Suppressor macrophage treated with lipopolysaccharide for 4 hours (primary cell): ENCODE results near the gene GIPC2.
"Not testable (repeated sequence)": the region's sequence is repeated elsewhere in the genome, so short reads cannot be mapped to it uniquely, and the experiment has no call there.

Experiments used
- DNase-seq: peaks from one replicate; pipeline ENCODE4 v3.0.0-alpha.2; 2020

The GIPC2 gene, protein sequence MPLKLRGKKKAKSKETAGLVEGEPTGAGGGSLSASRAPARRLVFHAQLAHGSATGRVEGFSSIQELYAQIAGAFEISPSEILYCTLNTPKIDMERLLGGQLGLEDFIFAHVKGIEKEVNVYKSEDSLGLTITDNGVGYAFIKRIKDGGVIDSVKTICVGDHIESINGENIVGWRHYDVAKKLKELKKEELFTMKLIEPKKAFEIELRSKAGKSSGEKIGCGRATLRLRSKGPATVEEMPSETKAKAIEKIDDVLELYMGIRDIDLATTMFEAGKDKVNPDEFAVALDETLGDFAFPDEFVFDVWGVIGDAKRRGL

DNA sequence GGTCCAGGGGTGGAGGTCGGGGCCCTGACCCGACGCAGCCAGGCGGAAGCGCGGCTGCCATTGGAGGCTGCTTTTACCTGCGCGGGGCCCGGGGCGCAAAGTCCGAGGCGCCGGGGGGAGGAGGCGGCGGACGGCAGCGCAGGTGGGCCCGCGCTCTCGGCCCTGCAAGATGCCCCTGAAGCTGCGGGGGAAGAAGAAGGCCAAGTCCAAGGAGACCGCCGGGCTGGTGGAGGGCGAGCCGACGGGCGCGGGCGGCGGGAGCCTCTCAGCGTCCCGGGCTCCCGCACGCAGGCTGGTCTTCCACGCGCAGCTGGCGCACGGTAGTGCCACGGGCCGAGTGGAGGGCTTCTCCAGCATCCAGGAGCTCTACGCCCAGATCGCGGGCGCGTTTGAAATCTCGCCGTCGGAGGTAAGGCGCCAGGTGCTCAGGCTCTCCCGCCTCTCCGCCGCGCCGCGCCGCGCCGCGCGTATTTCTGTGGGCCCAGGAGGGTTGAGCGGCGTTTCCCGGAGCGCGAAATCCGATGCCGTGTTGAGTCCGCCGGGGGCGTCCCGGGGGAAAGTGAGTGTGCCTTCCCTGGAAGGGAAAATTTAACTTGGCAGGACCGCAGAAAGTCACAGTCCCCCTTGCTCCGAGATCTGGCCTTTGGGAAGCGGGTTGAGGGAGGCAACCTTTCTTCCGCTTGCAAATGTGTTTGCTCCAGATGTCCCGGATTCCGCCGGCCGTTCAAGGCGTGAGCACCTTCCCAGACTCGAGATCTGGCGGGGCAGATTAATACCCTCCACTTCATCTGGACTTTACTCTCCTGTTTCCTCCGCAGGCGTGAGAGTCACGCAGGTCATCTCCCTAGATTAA is at the start of gene GIPC2:
GIPC2 (plus strand) TSS at position 41 of the 853 bp plus-strand sequence; CDS start at position 170, 129 bp downstream.
- no peak for DNase-seq

DNA sequence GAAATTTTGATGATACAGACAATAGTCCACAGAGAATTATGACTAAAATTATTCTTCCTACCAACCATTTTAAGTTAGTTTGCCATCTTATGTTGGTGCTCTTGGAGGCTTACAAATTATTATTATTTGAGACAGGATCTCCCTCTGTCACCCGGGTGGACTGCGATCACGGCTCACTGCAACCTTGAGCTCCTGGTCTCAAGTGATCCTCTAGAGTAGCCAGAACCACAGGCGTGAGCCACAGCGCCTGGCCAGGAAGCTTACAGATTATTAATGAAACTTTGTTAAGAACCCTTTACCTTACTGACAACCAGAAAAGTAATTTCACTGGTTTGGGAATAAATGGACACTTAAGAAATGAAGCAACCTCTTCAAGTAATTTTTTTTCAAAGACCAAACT is 49.0 kb upstream of the GIPC2 start:
- DNase-seq: no peak

DNA sequence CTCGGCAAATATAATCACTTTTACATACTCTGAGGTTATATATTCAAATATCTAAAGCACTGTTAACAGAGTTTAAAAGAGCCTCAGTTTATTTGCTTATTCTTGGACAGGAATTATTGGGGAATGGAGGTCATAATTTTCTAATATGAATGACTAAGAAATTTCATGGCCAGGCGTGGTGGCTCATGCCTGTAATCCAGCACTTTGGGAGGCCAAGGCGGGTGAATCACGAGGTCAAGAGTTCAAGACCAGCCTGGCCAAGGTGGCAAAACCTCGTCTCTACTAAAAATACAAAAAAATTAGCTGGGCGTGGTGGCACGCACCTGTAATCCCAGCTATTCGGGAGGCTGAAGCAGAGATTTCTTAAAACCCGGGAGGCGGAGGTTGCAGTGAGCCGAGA is 45.2 kb upstream of the GIPC2 start:
- not testable (repeated sequence) for DNase-seq

DNA sequence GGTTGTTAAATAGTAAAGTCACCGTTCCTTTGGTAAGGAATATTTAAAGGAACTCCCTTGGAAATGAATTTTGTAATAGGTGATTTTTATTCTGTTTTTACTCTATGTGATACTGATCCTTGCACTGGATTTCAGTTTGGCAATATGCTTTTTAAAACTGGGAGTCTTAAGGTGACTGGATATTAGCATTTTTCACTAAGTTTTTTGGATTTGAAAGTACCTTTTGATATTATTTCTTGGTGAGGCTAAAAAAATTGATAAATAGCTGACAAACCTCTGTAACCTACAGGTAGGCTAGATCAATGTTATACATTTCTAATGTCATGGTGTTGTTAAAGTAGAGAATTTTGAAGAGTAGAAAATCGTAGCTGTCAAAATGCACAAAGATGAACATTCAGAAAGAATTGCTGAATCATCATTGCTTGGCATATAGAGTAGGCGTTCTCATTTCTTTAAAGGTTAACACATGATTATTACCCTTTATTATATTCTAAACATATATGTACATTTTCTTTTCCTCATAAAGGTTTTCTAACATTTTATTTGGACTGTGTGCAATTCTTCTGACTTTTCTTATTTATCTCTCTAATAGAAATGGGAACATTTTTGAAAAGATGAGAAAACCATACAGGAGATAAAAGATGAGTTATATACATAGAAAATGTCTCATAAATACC is 42.6 kb upstream of the GIPC2 start:
- DNase-seq: peak; percentile 38

DNA sequence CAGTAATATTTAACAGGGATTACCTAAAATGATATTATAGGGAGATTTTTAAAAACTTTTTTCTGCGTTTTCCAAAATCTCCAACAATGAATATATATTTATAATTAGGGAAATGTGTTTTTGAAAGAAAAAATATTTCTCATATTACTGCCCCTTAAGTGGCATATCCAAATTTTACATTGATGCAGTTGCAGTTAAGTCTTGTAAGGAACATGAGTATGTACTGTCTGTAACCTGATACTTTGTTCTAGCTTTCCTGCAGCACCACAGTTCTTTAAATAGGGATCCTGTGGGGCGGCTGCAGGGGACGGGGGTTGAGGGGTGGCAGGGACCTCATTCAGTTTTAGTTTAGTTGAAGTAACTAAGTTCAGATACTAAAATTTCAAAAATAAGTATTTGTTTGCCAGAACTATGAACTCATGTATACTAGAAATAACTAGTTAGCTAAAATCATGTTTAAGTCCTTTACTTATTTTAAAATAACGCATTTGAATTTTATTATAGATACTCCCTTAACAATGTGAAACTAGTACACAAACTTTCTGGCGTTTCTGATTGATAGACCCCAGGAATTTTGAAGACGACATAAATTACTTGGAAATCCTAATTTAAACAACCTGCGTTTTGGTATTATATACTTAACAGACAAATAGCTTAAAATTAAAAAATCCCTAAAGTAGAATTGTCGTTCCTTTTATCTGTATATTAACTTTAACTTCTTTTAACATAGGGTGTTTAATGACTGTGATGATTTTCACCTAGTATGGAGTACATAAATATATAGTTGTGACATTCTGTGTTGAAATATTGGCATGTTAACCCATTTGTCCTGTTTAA is 41.7 kb upstream of the GIPC2 start:
- peak; percentile 75 for DNase-seq

DNA sequence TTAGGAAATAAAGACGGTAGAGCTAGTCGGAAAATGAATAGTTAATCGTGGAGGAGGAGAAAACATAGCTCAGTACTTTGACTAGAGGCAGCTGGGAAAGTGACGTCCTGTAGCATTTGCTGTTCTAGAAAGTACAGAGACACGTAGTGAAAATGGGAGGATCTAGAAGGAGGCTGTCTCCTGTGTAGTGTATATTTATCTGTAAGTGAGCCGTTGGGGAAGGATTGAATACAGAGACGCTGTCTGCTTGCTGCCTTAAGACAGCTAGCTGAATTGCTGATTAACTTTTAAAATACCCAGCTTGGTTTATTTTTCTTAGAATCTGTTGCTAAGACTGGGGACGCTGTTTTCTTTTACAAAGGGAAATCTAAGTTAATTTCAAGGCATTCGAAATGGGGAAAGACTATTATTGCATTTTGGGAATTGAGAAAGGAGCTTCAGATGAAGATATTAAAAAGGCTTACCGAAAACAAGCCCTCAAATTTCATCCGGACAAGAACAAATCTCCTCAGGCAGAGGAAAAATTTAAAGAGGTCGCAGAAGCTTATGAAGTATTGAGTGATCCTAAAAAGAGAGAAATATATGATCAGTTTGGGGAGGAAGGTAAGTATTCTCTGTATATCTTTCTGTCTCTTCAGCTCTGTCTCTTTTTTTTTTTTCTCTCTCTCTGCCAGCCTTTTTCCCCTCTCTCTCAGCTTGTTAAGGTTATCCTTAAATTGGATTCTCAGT is 40.9 kb upstream of the GIPC2 start, which contains the start of gene DNAJB4:
DNAJB4 (plus strand) TSS at position 221 of the 729 bp plus-strand sequence; CDS start at position 393, 172 bp downstream.
- peak; percentile 95 for DNase-seq

DNA sequence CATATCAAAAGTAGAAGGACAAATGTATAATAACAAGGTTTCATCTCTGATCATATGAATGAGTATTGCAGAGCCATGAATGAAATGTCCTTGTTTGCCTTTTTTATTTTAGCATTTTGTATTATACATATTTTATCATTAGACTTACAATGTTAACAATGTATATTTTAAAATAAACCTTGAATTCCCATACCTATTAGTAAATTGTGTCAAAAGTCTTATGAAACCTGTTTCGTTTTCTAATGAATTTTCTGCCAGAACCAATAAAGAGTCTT is 40.4 kb upstream of the GIPC2 start:
- no peak for DNase-seq

DNA sequence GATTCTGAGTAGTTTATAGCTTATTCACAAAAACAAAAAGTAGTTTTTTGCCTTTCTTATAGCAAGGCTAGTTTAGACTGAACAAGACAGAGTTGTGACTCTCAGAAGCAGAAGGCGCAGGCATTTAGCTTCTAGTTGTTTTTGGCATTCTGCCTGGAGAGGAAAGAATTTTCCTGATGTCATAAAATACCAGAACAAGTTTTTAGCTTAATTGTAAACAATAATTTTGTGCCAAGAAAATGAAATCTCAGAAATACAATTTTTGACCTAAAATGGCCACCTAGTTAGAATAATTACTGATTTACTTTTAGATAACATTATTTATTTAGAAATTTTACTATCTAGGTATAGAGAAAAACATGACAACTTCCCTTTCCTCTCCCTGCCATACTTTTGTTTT is 40.0 kb upstream of the GIPC2 start:
- DNase-seq: peak; percentile 58

DNA sequence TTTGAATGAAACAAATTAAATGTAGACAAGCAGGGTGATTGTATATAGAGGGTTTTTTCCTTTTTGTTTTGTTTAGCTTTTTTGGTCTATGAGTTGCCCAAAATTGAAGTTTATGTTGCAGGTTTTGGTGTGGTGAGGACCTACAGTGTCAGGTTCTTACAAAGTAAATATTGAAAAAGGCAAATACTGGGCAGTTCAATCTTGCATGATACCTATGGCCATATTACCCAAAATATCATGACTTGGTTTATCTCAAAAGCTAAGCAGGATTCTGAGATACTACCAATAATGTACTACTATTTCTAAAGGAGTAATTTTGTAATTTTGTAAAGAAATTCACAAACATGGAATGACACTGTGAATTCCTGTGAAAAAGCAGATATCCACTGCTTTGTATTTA is 39.2 kb upstream of the GIPC2 start:
- DNase-seq: no peak

DNA sequence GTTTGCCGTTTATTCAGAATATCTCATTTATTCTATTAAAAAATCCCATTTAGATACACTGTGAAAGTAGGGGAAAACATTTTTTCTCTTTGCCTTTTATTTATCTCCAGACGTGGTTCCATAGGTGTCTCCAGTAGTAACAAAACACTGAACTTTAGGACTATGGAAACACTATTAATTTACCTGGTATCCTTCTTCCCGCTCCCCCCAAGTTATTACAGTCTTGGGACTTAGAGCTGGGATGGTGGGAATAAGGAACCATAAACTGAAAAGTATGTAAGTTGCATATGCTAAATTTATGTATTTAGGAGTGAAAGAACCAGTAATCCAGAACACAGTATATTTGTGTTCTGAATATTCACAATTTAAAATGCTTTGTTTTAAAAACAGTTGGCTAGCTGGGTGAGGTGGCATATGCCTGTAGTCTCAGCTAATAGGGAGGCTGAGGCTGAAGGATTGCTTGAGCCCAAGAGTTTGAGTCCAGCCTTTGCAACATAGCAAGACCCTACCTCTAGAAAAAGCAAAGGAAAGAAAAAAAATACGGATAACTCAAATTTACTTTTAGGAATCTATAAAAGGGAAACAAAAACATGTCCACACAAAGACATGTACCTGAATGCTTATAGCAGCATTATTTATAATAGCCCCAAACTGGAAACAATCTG is 38.0 kb upstream of the GIPC2 start:
- no peak for DNase-seq

DNA sequence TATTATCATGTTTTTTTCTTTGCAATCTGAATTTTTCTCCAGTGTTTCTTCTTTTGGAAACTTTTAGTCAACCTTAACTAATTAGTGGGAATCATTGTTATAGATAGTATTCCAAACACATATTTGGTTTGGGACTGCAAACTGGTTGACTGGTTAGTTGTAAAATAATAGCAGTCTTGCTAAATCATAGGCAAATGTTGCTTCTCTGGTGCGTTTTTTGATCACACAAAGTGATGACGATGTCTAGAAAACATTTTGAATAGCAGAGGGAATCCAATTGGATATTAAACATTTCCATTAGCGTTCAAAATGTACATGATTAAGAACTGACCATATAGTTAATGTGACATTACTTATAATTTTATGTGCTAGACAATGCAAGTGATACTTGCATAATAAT is 36.5 kb upstream of the GIPC2 start:
- DNase-seq: no peak

DNA sequence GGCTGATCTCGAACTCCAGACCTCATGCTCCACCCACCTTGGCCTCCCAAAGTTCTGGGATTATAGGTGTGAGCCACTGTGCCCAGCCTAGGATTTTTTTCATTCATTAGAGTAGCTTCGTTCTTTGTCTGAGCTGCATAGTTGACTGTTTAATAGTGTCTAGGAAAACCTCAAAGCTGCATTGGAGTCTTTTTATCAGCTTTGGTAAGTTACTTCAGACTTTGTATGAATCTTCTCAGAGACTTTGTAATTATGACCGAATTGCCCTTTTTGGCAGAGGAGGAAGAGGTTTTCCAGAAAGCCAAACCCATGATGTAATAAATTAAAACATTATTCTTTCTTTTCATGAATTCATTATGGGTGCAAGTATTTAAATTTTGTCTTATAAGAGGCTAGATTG is 35.9 kb upstream of the GIPC2 start:
- DNase-seq: no peak

DNA sequence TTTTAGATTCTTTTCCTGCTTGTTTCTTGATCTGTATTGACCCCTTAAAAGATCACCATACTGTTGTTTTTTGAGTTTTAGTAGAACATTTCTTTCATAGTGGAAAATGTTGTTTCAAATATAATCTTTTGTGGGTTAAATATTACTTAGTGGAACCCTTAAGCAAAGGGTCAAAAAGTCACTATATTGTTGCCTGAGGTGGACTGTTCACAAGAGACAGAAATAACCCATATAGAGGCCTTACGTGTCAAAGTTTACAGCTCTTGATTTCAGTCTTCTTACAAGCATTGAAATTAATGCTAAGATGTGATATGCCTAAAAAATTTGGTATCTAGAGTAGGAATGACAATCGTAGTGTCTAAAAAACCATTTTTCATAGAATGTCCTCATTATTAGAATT is 34.7 kb upstream of the GIPC2 start:
- no peak for DNase-seq

DNA sequence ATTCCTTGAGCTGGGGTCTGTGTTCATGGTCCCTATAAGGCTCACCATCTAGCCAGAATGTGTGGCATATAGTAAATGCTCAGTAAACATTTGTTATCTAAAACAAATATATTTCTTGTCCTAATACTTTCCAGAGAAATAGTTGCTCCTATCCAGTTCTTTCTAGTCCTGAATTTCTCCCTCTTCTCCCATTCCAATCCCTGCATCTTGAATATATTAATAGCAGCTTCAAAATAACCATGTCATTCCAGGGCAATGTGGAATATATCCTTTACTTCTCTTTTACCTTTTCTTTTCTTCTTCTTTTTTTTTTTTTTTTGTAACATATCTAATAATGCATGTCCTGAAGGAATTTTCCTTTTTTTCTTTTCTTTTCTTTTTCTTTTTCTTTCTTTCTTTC is 30.6 kb upstream of the GIPC2 start:
- no peak for DNase-seq

DNA sequence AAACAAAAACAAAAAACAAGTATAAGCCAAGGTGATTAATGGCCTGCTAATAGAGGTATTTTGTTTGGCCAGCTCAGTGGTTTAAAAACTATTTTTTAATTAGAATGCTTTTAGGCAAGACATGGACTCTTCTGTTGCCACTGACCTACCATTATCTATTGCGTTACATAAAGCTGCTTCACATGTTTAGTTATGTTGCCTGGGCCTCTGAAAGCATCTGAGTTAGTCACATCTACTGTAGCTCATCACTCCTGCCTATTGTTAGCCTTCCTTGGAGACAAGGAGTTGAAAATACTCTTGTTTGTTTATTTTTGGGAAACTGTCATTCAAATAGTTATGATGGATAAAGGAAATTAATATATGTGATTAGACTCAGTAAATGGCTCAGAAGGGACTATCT is 26.7 kb upstream of the GIPC2 start:
- no peak for DNase-seq

DNA sequence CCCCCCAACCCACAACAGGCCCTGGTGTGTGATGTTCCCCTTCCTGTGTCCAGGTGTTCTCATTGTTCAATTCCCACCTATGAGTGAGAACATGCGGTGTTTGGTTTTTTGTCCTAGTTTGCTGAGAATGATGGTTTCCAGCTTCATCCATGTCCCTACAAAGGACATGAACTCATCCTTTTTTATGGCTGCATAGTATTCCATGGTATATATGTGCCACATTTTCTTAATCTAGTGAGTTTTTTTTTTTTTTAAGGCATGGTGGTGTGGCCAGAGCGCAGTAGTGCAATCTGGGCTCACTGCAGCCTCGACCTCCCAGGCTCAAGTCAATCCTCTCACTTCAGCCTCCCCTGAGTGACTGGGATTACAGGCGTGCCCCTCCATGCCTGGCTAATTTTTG is 24.6 kb upstream of the GIPC2 start:
- not testable (repeated sequence) for DNase-seq

DNA sequence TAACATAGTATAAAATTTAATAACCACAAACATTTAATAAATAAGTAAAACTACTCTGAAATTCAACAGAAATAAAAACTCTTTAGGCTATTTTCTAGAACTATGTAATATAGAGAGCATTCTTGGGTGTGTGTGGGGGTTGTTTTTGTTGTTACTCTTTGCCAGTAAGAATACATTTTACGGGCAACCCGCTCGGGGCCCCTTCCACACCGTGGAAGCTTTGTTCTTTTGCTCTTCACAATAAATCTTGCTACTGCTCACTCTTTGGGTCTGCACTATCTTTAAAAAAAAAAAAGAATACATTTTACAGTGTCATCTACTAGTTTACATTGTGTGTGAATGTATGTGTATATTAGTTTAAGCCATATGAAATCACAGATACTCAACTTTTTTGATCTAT is 16.0 kb upstream of the GIPC2 start:
- DNase-seq: no peak

DNA sequence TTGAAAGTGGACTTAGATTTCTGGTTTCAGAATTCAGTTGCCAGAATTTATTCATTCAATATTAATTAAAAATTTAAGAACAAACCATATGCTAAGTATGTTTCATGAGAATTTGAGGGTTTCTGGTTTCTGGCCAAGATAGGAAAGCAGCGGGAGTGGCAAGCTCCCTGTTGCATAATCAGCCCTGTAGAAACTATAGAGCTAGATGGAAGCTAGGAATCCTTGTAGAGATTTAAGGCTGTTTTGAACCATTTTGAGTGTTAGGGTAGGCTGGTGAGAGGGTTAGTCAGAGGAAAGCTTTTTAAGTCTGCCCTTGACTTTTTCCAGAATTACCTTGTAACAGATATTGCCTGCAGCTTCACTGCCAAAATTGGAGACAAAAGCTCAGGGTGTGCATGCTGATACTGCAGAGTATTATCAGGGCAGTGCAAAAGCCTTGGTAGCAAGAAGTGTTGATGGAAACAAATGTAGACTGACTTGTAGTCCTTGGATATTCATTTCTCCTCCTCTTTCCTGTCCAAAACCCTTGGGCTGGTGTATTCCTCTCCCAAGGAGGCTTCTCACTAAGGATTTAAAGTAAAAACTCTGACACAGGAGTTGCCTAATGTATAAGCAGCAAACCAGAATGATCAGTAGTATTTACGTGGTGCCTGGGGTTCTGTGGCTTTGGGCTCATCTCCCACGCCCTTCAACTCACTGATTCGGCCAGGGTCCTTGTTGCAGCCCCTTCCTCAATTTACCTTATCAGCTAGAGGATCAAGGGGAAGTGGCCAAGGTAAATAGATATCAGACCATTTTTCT is 12.6 kb upstream of the GIPC2 start:
- DNase-seq: no peak

DNA sequence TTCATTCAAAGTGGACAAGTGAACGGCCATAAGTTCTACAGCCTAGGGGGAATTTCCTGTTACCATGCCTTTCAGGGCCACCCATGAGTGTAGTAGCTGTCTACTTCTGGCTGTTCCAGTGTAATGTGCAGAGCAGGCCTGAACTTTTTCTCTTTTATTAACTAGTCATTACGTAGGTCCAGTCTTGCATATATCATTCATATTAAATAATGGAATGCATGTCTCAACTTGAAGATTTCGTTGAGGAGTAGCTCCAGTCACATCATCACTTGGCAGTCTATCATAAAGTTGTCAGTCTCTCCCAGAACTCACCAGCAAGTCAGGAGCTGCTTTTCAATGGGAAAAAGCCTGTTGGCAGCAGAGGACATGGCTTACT is 12.0 kb upstream of the GIPC2 start:
- DNase-seq: no peak

DNA sequence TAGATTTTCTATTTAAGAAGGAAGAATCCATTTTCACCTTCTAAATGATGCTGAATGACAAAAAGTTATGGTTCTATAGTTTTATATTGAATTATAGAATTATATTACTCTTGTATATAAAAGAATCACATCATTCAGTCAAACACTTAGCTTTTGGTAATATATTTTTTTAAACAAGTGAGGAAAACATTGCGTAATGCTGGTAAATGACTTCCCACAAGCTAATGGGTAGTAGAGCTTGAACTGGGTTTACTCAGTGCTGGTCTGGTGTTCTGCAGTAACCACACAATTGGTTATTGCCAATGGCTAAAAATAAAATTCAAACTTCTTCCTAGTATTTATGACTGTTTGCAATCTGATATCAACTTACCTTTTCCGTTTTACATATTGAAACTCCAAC is 10.6 kb upstream of the GIPC2 start:
- no peak for DNase-seq

DNA sequence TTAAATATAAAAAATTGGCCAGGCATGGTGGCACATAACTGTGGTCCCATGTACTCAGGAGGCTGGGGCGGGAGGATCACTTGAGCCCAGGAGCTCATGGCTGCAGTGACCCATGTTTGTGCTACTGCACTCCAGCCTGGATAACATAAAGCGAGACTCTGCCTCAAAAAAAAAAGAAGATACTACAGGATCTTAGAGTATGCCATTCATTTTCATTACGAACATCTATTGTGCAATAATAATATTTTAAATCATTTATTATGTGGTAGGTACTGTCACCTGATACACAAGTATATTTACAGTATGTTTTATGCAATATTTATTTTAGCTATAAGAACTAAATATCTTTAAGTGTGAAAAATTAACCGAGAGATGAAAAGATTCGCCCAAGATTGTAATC is 9.3 kb upstream of the GIPC2 start:
- no peak for DNase-seq
